ENCODE data around the gene SBK1.

SBK1 gene

DNA sequence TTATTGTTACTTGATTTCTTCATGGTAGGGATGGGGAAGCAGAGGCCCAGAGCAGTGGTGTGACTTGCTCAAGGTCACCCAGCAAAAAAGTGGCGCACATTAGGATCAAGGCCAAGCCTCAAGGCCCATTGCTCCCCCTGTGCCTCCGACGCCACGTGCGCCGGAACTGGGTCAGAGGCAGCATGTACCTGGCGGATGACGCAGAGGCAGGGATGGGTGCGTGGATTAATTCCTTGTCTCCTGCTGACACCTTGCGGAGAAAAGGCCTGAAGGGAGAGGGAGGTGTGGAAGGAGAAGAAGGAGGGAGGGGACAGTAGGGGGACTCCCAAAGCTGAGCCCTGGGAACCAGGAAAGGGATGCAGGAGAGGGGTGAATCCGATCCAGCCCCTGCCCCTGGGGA, 18.5 kb downstream of the SBK1 start:
- no peaks in the 10 kb centered on the region for H4K20me1 ChIP-seq (ENCODE audit: insufficient read depth, low read length, poor library complexity, severe bottlenecking)
- H3K79me2 ChIP-seq (ENCODE audit: insufficient read depth, low read length): no peaks in the 10 kb centered on the region
- H3K9ac ChIP-seq (ENCODE audit: low read depth, low read length, poor library complexity, severe bottlenecking): no peak overlapping the region
- no peaks in the 10 kb centered on the region for H3F3A ChIP-seq (ENCODE audit: low read depth)
- H3K9me2 ChIP-seq (replicated peaks; ENCODE audit: low read depth, low read length): no peaks in the 10 kb centered on the region
- no peak overlapping the region for H2AFZ ChIP-seq (ENCODE audit: low read length)
- no peak for TF ChIP-seq CTCF (conservative IDR thresholded peaks at IDR 0.05; ENCODE audit: low read length)
- TF ChIP-seq EZH2phosphoT487 (IDR thresholded peaks at IDR 0.05; ENCODE audit: borderline replicate concordance): no peak
- peaks cover 5% of the 10 kb centered on the region for H3K4me1 ChIP-seq (ENCODE audit: insufficient read depth, low read length, poor library complexity, severe bottlenecking)
- H3K4me2 ChIP-seq (ENCODE audit: low read depth, low read length, poor library complexity, severe bottlenecking): no peak overlapping the region
- no peaks in the 10 kb centered on the region for H3K36me3 ChIP-seq (ENCODE audit: insufficient read depth, low read length)
- no peaks in the 10 kb centered on the region for H3K9me3 ChIP-seq (ENCODE audit: insufficient read depth, low read depth, low read length)
- no peaks in the 10 kb centered on the region for H3K27me3 ChIP-seq (ENCODE audit: insufficient read depth, low read length, poor library complexity, severe bottlenecking)
- H3K4me3 ChIP-seq (ENCODE audit: low read length, poor library complexity, severe bottlenecking): no peak overlapping the region

GRCh38 chr16:28311413-28311812, 19.1 kb downstream of the SBK1 start:
- H3F3A ChIP-seq (ENCODE audit: low read depth): no peaks in the 10 kb centered on the region
- TF ChIP-seq EZH2phosphoT487 (IDR thresholded peaks at IDR 0.05; ENCODE audit: borderline replicate concordance) (no peak), CTCF (conservative IDR thresholded peaks at IDR 0.05; ENCODE audit: low read length) (no peak)
- H3K79me2 ChIP-seq (ENCODE audit: insufficient read depth, low read length): no peaks in the 10 kb centered on the region
- no peak overlapping the region for H3K4me3 ChIP-seq (ENCODE audit: low read length, poor library complexity, severe bottlenecking)
- no peaks in the 10 kb centered on the region for H4K20me1 ChIP-seq (ENCODE audit: insufficient read depth, low read length, poor library complexity, severe bottlenecking)
- H3K9me3 ChIP-seq (ENCODE audit: insufficient read depth, low read depth, low read length): no peaks in the 10 kb centered on the region
- H3K4me1 ChIP-seq (ENCODE audit: insufficient read depth, low read length, poor library complexity, severe bottlenecking): peaks cover 5% of the 10 kb centered on the region
- no peak overlapping the region for H3K9ac ChIP-seq (ENCODE audit: low read depth, low read length, poor library complexity, severe bottlenecking)
- no peak overlapping the region for H3K4me2 ChIP-seq (ENCODE audit: low read depth, low read length, poor library complexity, severe bottlenecking)
- no peak overlapping the region for H2AFZ ChIP-seq (ENCODE audit: low read length)
- H3K9me2 ChIP-seq (replicated peaks; ENCODE audit: low read depth, low read length): no peaks in the 10 kb centered on the region
- H3K36me3 ChIP-seq (ENCODE audit: insufficient read depth, low read length): no peaks in the 10 kb centered on the region
- no peaks in the 10 kb centered on the region for H3K27me3 ChIP-seq (ENCODE audit: insufficient read depth, low read length, poor library complexity, severe bottlenecking)

DNA sequence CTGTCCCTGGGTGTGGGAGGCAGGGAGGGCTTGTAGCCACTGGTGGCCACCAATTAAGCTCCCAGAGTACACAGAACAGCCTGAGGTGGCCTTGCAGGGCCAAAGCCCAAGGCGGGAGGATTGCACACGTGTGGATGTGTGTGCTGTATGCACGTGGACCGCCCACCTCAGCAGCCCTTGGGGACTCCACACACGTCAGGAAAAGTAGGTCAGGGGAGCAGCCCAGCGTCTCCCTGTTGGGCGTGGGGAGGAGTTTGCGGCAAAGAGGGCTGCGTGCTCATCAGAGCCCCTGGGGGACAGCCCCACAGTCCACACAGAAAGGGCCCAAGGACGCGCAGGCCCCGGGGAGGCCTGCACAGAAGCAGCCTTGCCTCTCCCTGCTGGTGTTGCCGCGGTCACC, 19.6 kb downstream of the SBK1 start:
- no peak overlapping the region for H3K4me3 ChIP-seq (ENCODE audit: low read length, poor library complexity, severe bottlenecking)
- peaks cover 5% of the 10 kb centered on the region for H3K4me1 ChIP-seq (ENCODE audit: insufficient read depth, low read length, poor library complexity, severe bottlenecking)
- H2AFZ ChIP-seq (ENCODE audit: low read length): no peak overlapping the region
- no peaks in the 10 kb centered on the region for H3K9me2 ChIP-seq (replicated peaks; ENCODE audit: low read depth, low read length)
- TF ChIP-seq EZH2phosphoT487 (IDR thresholded peaks at IDR 0.05; ENCODE audit: borderline replicate concordance) (no peak), CTCF (conservative IDR thresholded peaks at IDR 0.05; ENCODE audit: low read length) (no peak)
- H3K27me3 ChIP-seq (ENCODE audit: insufficient read depth, low read length, poor library complexity, severe bottlenecking): no peaks in the 10 kb centered on the region
- H3F3A ChIP-seq (ENCODE audit: low read depth): no peaks in the 10 kb centered on the region
- no peaks in the 10 kb centered on the region for H3K9me3 ChIP-seq (ENCODE audit: insufficient read depth, low read depth, low read length)
- no peaks in the 10 kb centered on the region for H3K36me3 ChIP-seq (ENCODE audit: insufficient read depth, low read length)
- no peak overlapping the region for H3K9ac ChIP-seq (ENCODE audit: low read depth, low read length, poor library complexity, severe bottlenecking)
- H3K4me2 ChIP-seq (ENCODE audit: low read depth, low read length, poor library complexity, severe bottlenecking): no peak overlapping the region
- no peaks in the 10 kb centered on the region for H4K20me1 ChIP-seq (ENCODE audit: insufficient read depth, low read length, poor library complexity, severe bottlenecking)
- H3K79me2 ChIP-seq (ENCODE audit: insufficient read depth, low read length): no peaks in the 10 kb centered on the region
